ENCODE results near the gene IKZF1.

The IKZF1 gene

DNA sequence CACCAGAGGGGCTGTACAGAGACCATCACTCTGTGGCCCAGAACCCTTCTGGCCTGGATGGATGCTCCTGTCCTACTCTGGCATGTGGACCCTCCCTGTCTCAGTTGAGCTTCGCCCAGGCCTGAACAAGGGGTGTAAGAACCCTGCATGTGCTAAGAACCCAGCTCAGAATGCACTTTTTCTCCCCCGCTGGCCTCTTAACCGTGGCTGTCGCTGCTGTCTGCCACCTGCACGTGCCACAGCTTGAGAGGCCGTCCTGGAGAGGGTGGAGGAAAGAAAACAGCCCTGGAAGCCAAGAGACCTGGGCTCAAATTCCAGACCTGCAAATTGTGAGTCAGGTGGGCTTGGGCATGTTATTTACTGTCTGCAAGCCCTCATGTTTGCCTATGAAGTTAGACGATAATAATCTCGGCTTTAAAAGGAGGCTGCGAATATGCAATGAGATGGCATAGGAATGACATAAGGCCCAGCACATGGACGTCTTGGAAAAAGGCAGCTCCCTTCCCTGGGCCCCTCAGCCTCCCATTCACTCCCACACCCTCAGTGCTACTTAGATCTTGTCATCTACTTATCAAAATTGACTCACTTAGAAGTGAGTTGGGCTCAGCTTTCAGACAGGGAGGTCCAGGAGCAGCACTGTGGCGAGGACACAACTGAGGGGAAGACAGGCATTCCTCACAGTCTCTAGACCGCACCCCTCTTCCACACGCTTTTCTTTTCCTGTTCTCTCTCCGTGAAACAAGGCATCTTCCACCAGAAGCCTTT is 114.2 kb downstream of the IKZF1 start:
- DNase-seq = no peak

DNA sequence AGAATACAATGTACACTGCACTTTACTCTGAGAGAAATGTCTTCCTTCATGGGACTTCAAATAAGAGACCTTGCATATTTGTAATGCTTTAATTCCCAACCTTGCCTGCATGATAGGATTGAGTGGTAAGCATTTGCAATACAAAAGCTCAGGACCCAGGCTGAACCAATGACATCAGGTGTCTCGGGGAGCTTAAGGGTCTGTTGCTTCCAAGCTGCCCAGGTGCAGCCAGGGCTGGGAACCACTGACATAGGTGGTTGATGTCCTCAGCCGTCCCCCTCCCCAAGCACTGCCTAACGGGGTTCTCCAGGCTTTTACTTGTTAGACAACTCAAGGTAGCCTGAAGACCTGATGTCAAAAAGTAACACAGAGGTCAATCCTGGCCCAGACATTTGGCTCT is 116.5 kb downstream of the IKZF1 start:
- no peak for DNase-seq

DNA sequence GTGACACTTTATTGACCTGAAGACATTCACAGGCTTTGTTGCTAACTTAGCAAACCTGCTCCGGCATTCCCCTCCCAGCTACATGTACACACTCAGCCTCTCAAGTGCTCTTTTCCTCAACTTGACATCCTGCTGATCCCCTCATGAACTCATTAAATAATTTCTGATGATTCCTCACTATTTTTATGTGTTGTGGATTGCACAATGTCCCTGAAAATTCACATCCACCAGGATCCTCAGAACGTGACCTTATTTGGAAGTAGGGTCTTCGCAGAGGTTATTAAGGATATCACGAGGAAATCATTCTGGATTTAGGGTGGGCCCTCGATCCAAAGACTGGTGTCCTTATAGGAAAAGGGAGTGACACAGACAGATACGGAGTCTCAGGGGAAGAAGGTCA is 118.3 kb downstream of the IKZF1 start:
- no peak for DNase-seq

DNA sequence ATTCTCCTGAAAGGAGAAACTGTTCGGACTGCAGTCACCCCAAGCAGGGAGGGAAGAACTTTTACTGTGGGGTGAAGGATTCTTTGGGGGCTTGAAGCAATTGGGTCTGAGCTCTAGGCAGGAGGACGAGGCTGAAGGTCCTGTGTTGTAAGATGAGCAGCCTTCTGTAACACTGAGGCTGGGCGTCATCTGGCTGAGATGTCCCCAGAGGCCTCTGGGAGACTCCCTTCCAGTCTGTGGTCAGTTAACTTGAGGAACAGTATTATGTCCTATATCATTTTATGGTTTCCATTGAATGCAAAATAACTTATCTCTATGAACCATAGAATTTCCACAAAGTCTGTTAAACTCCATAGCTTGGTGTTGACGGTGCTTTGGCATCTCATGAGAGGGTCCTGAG is 119.3 kb downstream of the IKZF1 start:
- DNase-seq = no peak

DNA sequence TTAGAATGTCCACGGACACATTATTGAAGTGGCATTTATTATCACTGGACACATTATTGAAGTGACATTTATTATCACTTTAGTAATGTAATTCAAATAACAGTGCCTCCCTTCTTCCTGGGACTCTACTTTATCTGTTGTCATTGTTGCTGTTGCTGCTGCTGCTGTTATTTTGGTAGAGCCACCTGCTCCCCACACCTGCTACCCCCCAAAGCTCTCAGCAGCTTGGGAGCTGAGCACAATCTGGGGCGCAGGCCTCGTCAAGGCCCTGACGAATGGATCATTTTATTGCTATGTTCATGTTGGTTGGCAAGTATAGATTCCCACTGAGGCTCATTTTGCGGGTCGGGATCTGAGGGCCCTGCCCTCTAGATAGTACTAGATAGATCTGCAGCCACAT is 120.8 kb downstream of the IKZF1 start:
- no peak for DNase-seq

DNA sequence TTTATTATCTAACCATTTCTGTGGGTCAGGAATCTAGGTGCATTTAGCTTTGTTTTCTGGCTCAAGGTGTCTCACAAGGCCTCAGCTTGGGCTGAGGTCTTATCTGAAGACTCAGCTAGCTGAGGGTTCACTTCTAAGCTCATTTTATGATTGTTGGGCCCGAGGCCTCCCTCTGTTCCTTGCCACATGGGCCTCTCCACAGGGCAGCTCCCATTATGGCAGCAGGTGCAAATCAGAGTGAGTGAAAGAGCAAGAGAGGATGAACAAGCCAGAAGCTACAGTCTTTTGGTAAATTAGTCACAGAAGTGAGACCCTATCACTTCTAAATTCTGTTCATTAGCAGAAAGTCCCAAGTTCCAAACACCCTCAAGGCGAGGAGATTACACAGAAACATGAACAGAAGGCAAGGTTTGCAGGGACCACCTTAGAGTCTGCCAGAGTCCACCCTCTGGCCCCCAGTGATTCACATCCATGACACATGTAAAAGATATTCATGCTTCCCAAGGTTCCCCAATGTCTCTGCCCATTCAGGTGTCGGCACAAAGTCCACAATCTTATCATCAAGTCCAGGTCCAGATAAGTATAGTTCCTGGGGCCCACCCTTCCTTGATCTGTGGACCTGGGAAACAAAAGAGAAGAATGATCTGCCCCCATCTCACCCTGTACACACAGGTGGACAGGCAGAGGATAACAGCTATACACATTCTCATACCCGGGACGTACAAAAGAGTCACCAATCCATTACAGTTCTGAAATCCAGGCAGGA is 121.9 kb downstream of the IKZF1 start:
- no peak for DNase-seq

DNA sequence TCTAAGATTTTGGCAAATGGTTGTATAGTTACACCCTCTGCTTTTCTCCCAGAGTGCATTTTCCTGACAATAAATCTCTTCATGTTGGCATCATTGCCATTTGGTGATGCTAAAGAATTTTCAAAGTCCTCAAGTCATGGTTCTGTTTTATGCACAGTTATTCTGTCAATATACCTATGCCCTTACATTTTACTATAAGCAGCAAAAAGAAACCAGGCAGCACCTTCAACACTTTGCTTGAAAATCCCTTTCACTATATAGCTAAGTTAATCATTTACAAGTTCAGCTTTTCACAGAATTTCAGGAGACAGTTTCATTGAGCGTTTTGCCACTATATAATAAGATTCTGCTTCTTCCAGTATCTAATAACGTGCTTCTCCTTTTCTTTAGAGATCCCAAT is 123.0 kb downstream of the IKZF1 start:
- DNase-seq = no peak

DNA sequence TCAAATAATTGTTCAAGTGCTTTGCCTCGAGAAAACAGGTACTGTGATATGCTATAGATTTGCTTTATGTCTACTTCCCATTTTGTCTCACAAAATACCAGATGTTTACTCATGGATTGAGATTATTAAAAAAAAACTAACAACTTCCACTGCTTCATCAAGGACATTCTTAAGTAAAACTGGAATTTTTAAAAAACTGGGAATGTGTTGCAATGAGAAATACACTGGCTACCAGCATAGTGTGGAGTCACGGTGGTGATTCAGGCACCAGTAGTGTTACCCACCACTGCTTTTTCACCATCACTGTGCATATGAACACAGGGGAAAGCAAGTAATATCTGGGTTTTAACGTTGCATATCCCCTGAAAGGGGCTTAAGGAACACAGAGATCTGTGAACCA is 124.4 kb downstream of the IKZF1 start:
- no peak for DNase-seq

DNA sequence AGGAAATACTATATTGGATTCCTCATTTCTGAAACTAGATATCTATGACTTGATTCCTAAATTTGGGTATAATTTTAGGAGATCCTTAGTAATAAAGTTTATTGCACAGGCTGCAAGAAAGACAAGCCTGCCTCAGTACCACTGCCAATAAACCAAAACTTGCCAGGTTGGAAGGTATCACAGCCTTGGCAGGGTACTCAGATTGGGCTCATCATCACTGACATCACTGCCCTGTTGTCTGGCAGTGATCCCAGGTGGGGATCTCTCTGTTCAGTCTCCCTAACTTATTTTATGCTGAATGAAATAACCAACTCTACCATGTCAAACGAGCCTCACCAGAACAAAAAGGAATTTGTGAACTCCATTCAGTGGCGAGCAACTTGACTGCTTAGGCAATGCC is 126.8 kb downstream of the IKZF1 start:
- DNase-seq = no peak

DNA sequence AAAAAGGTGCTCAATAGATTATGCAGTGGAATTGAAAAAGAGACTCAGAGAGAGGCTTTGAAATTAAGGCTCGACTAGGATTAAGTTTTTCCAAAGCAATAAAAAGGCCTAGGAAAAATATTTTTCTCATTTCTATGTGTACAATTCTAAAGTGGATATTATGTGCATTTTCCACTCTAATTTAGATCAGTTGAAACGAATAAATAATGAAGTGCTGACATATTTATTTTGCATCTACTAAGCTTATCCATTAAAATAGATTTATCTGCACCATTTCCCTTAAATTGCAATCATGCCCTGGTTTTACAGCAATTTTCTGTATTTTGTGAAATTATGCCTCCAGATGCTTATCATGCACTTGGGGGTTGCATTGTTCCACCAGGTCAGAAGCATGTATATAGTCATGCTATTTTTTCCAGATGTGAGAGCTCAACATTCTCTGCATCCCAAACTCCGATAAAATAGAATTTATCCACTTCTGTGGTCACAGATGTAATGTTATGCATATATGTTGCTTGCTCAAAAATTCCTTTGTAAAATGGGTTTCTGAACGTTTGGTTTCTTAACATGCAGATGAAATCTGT is 127.3 kb downstream of the IKZF1 start:
- no peak for DNase-seq

DNA sequence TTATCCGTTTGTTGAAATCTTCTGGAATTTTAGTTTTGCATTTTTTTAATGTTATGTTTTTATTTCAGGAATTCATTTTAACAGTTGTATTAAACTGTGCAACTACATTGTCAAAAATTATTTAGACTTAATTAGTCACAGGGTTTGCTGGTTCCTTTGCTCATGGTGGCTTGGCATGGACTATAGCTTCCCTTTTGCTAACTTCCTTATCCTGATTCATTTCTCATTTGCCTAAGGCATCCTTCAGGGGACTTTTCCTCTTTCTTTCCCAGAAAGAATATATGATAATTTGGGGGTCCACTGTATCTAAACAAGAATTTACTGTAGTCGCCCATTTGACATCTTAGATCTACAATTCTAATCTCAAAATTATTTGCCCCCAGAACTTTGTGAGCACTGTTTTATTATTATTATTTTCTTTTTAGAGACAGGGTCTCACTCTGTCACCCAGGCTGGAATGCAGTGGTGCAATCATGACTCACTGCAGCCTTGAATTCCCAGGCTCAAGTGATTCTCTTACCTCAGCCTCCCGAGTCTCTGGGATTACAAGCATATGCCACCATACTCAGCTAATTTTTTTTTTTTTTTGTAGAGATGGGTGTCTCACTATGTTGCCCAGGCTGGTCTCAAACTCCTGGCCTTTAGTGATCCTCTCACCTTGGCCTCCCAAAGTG is 131.8 kb downstream of the IKZF1 start:
- no peak for DNase-seq

DNA sequence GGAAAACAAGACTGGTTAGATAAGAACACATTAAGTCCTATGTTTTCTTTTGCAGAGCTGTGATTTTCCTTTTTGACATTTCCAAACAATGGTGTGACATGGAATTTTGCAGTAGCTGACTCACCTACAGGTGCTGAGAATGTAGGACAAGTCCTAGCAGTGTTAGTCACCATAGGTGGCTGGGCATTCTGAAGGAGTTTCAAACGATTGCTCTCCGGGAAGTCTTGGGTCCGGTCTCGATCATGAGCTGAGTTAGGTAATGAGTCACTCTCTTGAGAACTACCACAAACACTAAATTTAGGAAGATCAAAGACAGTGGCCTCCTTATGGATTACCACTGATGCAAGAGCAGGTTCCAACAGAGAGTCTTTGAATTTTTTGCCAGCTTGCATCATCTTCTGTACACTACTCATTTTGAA is 142.0 kb downstream of the IKZF1 start:
- no peak for DNase-seq

DNA sequence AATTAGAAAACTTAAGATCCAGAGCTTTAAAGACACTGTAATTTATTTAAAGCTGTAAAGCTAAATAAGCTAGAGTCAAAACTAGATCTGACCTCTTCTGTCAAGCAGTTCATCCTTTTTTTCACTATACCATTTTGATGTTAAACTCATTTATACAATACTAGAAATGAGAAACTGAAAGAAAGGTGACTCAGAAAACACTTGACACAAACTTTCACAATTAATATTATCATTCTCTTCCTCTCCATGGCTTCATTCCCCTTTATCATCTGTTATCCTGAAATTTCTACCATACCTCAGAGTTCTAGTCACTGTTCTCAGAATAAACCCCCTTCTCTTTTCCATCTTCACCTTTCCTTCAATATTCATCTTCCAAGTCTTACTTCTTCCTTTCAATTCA is 144.3 kb downstream of the IKZF1 start:
- DNase-seq = no peak

DNA sequence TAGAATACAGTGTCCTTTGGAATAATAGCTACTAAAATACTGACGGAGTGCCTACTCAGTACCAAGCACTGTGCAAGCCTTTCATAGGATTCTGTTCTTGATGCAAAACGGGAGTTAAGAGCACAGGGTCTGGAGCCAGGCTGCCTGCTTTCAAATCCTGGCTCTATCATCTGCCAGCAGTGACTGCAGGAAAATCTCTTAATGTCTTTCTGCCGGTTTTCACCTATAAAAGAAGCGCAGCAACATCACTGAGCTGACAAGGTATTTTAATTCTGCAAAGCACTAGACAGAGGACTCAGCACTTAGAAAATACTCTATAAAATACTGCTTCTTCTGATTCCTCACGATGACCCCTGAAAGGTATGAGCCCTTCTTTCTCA is 145.0 kb downstream of the IKZF1 start:
- DNase-seq = no peak

DNA sequence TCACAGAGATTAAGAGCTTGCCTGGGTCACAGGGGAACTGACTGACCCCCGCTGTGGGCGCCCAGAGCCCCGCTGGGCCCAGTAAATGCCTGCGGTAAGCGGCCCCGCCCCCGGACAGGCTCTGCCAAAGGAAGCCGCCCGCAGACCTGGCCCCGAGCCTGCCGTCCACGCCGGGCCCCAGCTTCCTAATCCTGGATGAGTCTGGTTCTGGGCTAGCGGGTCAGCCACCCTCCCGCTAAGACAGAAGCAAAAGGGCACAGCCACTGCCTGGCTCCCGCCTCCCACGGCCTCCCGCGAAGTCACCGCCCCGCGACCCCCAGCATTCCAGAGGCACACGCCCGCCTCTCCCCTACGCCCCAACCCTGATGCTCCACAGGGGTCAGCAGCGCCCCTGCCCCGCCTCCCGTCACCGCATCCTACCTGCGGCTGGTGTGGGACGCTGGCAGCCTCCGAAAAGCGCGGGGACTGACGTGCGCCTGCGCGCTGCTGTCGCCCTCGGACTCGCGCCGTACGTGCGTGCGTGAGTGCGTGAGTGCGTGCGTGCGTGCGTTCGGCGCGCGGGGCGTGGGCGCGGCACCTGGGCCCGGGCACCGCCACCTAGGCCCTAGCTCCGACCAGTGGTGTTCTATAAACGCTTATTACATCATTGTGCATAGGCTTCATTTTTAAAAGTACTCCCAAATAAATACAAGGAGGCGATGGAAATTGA is 145.5 kb downstream of the IKZF1 start, which contains the start of gene FIGNL1:
Gene FIGNL1 (minus strand): TSS at position 470 of the 709 bp plus-strand sequence. CDS start 3,063 bp downstream, outside the sequence.
- DNase-seq = peak; percentile 77

DNA sequence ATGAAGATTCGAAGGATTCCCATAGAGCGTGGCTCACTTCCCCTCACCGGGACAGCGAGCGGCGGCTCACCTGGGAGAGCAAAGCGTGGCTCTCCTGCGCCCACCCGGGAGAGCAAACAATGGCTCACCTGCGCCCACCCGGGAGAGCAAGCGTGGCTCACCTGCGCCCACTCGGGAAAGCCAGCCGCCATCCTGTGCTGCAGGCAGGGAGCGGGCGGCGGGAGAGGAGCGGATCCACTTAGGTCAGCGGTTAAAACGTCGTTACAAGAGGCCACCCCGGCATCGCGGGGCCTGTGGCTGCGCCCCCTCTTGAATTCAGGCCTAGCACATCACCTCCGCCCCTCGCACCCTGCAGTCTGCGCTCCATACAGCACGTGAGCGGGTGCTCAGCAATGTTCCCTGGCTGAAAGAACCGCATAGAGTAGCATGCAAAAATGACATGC is 146.1 kb downstream of the IKZF1 start:
- no peak for DNase-seq
